Measurements from ENCODE around the gene NCOA4. TPM values are rescaled to one million over a fixed set of nuclear protein-coding genes. Genes with fewer than 3 reads are reported as not detected.

Gene NCOA4
- total RNA-seq, 1 donor from 2014 or later = 101 TPM

- intact Hi-C loops (cut with micrococcal nuclease) = no loop called here
- DNase-seq (ENCODE audit: low spot score) = no peak
- no peak overlapping the region for H3K4me3 Mint-ChIP-seq
- no peak overlapping the region for H3K27ac Mint-ChIP-seq
- H3K4me1 Mint-ChIP-seq (ENCODE audit: low read depth) = no peaks in the 10 kb centered on the region
- H3K27me3 Mint-ChIP-seq (ENCODE audit: insufficient read depth) = peaks cover 13% of the 10 kb centered on the region
- H3K9me3 Mint-ChIP-seq = no peaks in the 10 kb centered on the region
- H3K36me3 Mint-ChIP-seq (ENCODE audit: low read depth) = no peaks in the 10 kb centered on the region
These were observed 12.1 kb upstream of the NCOA4 start for GRCh38 chr10:46042527-46042926.

GRCh38 chr10:46040004-46040403 lies 9.6 kb upstream of the NCOA4 start:
- H3K27me3 Mint-ChIP-seq (ENCODE audit: insufficient read depth) = peaks cover 9% of the 10 kb centered on the region
- H3K9me3 Mint-ChIP-seq = no peaks in the 10 kb centered on the region
- DNase-seq (ENCODE audit: low spot score) = no peak
- no peak overlapping the region for H3K4me3 Mint-ChIP-seq
- H3K4me1 Mint-ChIP-seq (ENCODE audit: low read depth) = no peaks in the 10 kb centered on the region
- intact Hi-C loops (cut with micrococcal nuclease) = no loop called here
- no peaks in the 10 kb centered on the region for H3K36me3 Mint-ChIP-seq (ENCODE audit: low read depth)
- no peak overlapping the region for H3K27ac Mint-ChIP-seq

GRCh38 chr10:46037107-46037825 lies 6.8 kb upstream of the NCOA4 start:
- intact Hi-C loops (cut with micrococcal nuclease) = no loop called here
- no peaks in the 10 kb centered on the region for H3K36me3 Mint-ChIP-seq (ENCODE audit: low read depth)
- no peak overlapping the region for H3K4me3 Mint-ChIP-seq
- no peak for DNase-seq (ENCODE audit: low spot score)
- no peak overlapping the region for H3K27ac Mint-ChIP-seq
- H3K9me3 Mint-ChIP-seq = no peaks in the 10 kb centered on the region
- H3K4me1 Mint-ChIP-seq (ENCODE audit: low read depth) = peaks cover 5% of the 10 kb centered on the region
- peaks cover 5% of the 10 kb centered on the region for H3K27me3 Mint-ChIP-seq (ENCODE audit: insufficient read depth)

GRCh38 chr10:46035923-46036849 lies 5.8 kb upstream of the NCOA4 start:
- intact Hi-C loops (cut with micrococcal nuclease) = no loop called here
- H3K36me3 Mint-ChIP-seq (ENCODE audit: low read depth) = no peaks in the 10 kb centered on the region
- peaks cover 9% of the 10 kb centered on the region for H3K4me1 Mint-ChIP-seq (ENCODE audit: low read depth)
- no peaks in the 10 kb centered on the region for H3K9me3 Mint-ChIP-seq
- no peak overlapping the region for H3K4me3 Mint-ChIP-seq
- no peak for DNase-seq (ENCODE audit: low spot score)
- H3K27me3 Mint-ChIP-seq (ENCODE audit: insufficient read depth) = no peaks in the 10 kb centered on the region
- no peak overlapping the region for H3K27ac Mint-ChIP-seq

GRCh38 chr10:46033602-46034011 lies 3.2 kb upstream of the NCOA4 start:
- no peak for DNase-seq (ENCODE audit: low spot score)
- Mint-ChIP-seq H3K4me1 (ENCODE audit: low read depth) (peaks cover 25% of the 10 kb centered on the region), H3K27ac (no peak overlapping the region), H3K4me3 (no peak overlapping the region), H3K36me3 (ENCODE audit: low read depth) (peaks cover 1% of the 10 kb centered on the region), H3K9me3 (no peaks in the 10 kb centered on the region), H3K27me3 (ENCODE audit: insufficient read depth) (no peaks in the 10 kb centered on the region)
- intact Hi-C loops (cut with micrococcal nuclease) = loop anchor here (5.0 kb wide), 1 partner anchor 796 kb away; no protein-coding TSS in a partner anchor

GRCh38 chr10:46031648-46032532 lies 1.5 kb upstream of the NCOA4 start:
- Mint-ChIP-seq H3K27ac (no peak overlapping the region), H3K9me3 (no peaks in the 10 kb centered on the region), H3K27me3 (ENCODE audit: insufficient read depth) (no peaks in the 10 kb centered on the region), H3K36me3 (ENCODE audit: low read depth) (peaks cover 7% of the 10 kb centered on the region), H3K4me1 (ENCODE audit: low read depth) (peaks cover 40% of the 10 kb centered on the region), H3K4me3 (peak overlapping the region; percentile 46)
- DNase-seq (ENCODE audit: low spot score) = no peak
- intact Hi-C loops (cut with micrococcal nuclease) = loop anchor here (1.0 to 5.0 kb wide), 3 partner anchors 9 to 795 kb away; no protein-coding TSS in a partner anchor

GRCh38 chr10:46029461-46030030 lies 877 bp downstream of the NCOA4 start:
- Mint-ChIP-seq H3K27ac (peak overlapping the region; percentile 91), H3K4me3 (peak overlapping the region; percentile 95), H3K9me3 (no peaks in the 10 kb centered on the region), H3K4me1 (ENCODE audit: low read depth) (peaks cover 52% of the 10 kb centered on the region), H3K36me3 (ENCODE audit: low read depth) (peaks cover 7% of the 10 kb centered on the region), H3K27me3 (ENCODE audit: insufficient read depth) (no peaks in the 10 kb centered on the region)
- DNase-seq (ENCODE audit: low spot score) = no peak
- intact Hi-C loops (cut with micrococcal nuclease) = loop anchor here (2.0 to 10.0 kb wide), 6 partner anchors 565 to 1055 kb away; partner anchors contain the start of genes ALOX5, DEPP1 and ZNF22

- H3K9me3 Mint-ChIP-seq = no peaks in the 10 kb centered on the region
- peak overlapping the region; percentile 95 for H3K4me3 Mint-ChIP-seq
- intact Hi-C loops (cut with micrococcal nuclease) = loop anchor here (1.0 to 10.0 kb wide), 5 partner anchors 46 to 1054 kb away; partner anchors contain the start of genes ALOX5, DEPP1 and ZNF22
- H3K27ac Mint-ChIP-seq = peak overlapping the region; percentile 91
- peaks cover 7% of the 10 kb centered on the region for H3K36me3 Mint-ChIP-seq (ENCODE audit: low read depth)
- H3K4me1 Mint-ChIP-seq (ENCODE audit: low read depth) = peaks cover 59% of the 10 kb centered on the region
- H3K27me3 Mint-ChIP-seq (ENCODE audit: insufficient read depth) = no peaks in the 10 kb centered on the region
- peak; percentile 14 for DNase-seq (ENCODE audit: low spot score)
These were observed 1.6 kb downstream of the NCOA4 start for GRCh38 chr10:46028584-46029460.

- H3K9me3 Mint-ChIP-seq = no peaks in the 10 kb centered on the region
- H3K36me3 Mint-ChIP-seq (ENCODE audit: low read depth) = peaks cover 7% of the 10 kb centered on the region
- no peak overlapping the region for H3K4me3 Mint-ChIP-seq
- intact Hi-C loops (cut with micrococcal nuclease) = loop anchor here (5.0 to 10.0 kb wide), 4 partner anchors 651 to 1051 kb away; partner anchors contain the start of genes ALOX5, DEPP1 and ZNF22
- H3K4me1 Mint-ChIP-seq (ENCODE audit: low read depth) = peaks cover 64% of the 10 kb centered on the region
- no peaks in the 10 kb centered on the region for H3K27me3 Mint-ChIP-seq (ENCODE audit: insufficient read depth)
- no peak overlapping the region for H3K27ac Mint-ChIP-seq
- DNase-seq (ENCODE audit: low spot score) = no peak
These were observed 4.3 kb downstream of the NCOA4 start for GRCh38 chr10:46026106-46026505.

GRCh38 chr10:46025406-46025805 lies 5.0 kb downstream of the NCOA4 start:
- DNase-seq (ENCODE audit: low spot score) = no peak
- peaks cover 7% of the 10 kb centered on the region for H3K36me3 Mint-ChIP-seq (ENCODE audit: low read depth)
- H3K27ac Mint-ChIP-seq = no peak overlapping the region
- H3K4me1 Mint-ChIP-seq (ENCODE audit: low read depth) = peaks cover 66% of the 10 kb centered on the region
- no peaks in the 10 kb centered on the region for H3K9me3 Mint-ChIP-seq
- no peaks in the 10 kb centered on the region for H3K27me3 Mint-ChIP-seq (ENCODE audit: insufficient read depth)
- intact Hi-C loops (cut with micrococcal nuclease) = loop anchor here (5.0 to 10.0 kb wide), 4 partner anchors 651 to 1051 kb away; partner anchors contain the start of genes ALOX5, DEPP1 and ZNF22
- H3K4me3 Mint-ChIP-seq = no peak overlapping the region

GRCh38 chr10:46024948-46025347 lies 5.5 kb downstream of the NCOA4 start:
- Mint-ChIP-seq H3K4me3 (no peak overlapping the region), H3K27me3 (ENCODE audit: insufficient read depth) (no peaks in the 10 kb centered on the region), H3K36me3 (ENCODE audit: low read depth) (peaks cover 7% of the 10 kb centered on the region), H3K27ac (no peak overlapping the region), H3K4me1 (ENCODE audit: low read depth) (peaks cover 71% of the 10 kb centered on the region), H3K9me3 (no peaks in the 10 kb centered on the region)
- no peak for DNase-seq (ENCODE audit: low spot score)
- intact Hi-C loops (cut with micrococcal nuclease) = loop anchor here (5.0 to 10.0 kb wide), 6 partner anchors 242 to 1050 kb away; partner anchors contain the start of genes ALOX5, DEPP1, ZFAND4 and ZNF22
